Calu3 (cell line): ENCODE results near the gene VPS13D. TPM values are rescaled to one million over a fixed set of nuclear protein-coding genes. Genes with fewer than 3 reads are reported as not detected.

Experiments
- BruUV-seq: library from RNA; stranded (reverse); fragments of 400-500 nt; replicated peaks from 2 replicates; lab custom pipeline; 2021; lab: Mats Ljungman, UMichigan
- CTCF ChIA-PET: fragments of 300-600 bp; sonication (Branson Sonifier 250); formaldehyde crosslinking; loops from one replicate; lab custom pipeline; 2022; ENCODE audit warnings: antibody characterized with exemption; lab: Charles Lee
- DNase-seq: peaks from one replicate; pipeline ENCODE4 v3.0.0; 2022
- H3K27ac Mint-ChIP-seq: one replicate; pipeline ENCODE4 v1.8.0; 2022; ENCODE audit warnings: mixed read lengths; ENCODE audit not compliant: unreplicated experiment
- H3K27me3 Mint-ChIP-seq: one replicate; pipeline ENCODE4 v1.8.0; 2022; ENCODE audit warnings: mixed read lengths; ENCODE audit not compliant: unreplicated experiment
- H3K36me3 Mint-ChIP-seq: one replicate; pipeline ENCODE4 v1.8.0; 2022; ENCODE audit warnings: mild to moderate bottlenecking, moderate library complexity, mixed read lengths; ENCODE audit not compliant: insufficient read depth, unreplicated experiment
- H3K4me1 Mint-ChIP-seq: one replicate; pipeline ENCODE4 v1.8.0; 2022; ENCODE audit warnings: mild to moderate bottlenecking, low read depth, mixed read lengths; ENCODE audit not compliant: unreplicated experiment
- H3K4me3 Mint-ChIP-seq: one replicate; pipeline ENCODE4 v1.8.0; 2022; ENCODE audit warnings: mild to moderate bottlenecking, low read depth, moderate library complexity, mixed read lengths; ENCODE audit not compliant: unreplicated experiment
- H3K9me3 Mint-ChIP-seq: one replicate; pipeline ENCODE4 v1.8.0; 2022; ENCODE audit warnings: low read depth, mixed read lengths; ENCODE audit not compliant: unreplicated experiment
- intact Hi-C: fragments of 100-400 bp; cut with micrococcal nuclease; formaldehyde crosslinking; loops from one replicate; pipeline ENCODE4 v1.10.0; 2022; ENCODE audit not compliant: unreplicated experiment
- total RNA-seq: library from RNA; stranded (reverse); gene quantifications from 2 replicates; pipeline ENCODE4 v1.2.3, GENCODE V29; 2022
- TF ChIP-seq, protein P1 (sequence below): fragments of 200-600 bp; IDR thresholded peaks from one replicate; pipeline ENCODE4 v1.8.0; 2022; ENCODE audit warnings: antibody characterized with exemption; ENCODE audit not compliant: unreplicated experiment

Gene VPS13D
- total RNA-seq, 1 experiment from 2014 or later: 30.6 TPM

GRCh38 chr1:12496154-12496961 is 266.5 kb downstream of the VPS13D start:
- H3K27ac Mint-ChIP-seq: no peak overlapping the region
- H3K4me3 Mint-ChIP-seq: no peak overlapping the region
- H3K9me3 Mint-ChIP-seq: no peaks in the 10 kb centered on the region
- H3K27me3 Mint-ChIP-seq: no peaks in the 10 kb centered on the region
- TF ChIP-seq, protein P1, sequence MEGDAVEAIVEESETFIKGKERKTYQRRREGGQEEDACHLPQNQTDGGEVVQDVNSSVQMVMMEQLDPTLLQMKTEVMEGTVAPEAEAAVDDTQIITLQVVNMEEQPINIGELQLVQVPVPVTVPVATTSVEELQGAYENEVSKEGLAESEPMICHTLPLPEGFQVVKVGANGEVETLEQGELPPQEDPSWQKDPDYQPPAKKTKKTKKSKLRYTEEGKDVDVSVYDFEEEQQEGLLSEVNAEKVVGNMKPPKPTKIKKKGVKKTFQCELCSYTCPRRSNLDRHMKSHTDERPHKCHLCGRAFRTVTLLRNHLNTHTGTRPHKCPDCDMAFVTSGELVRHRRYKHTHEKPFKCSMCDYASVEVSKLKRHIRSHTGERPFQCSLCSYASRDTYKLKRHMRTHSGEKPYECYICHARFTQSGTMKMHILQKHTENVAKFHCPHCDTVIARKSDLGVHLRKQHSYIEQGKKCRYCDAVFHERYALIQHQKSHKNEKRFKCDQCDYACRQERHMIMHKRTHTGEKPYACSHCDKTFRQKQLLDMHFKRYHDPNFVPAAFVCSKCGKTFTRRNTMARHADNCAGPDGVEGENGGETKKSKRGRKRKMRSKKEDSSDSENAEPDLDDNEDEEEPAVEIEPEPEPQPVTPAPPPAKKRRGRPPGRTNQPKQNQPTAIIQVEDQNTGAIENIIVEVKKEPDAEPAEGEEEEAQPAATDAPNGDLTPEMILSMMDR: no peak
- no TSS peak for BruUV-seq
- intact Hi-C loops: no loop called here
- no peaks in the 10 kb centered on the region for H3K4me1 Mint-ChIP-seq
- CTCF ChIA-PET: no interaction called here
- no peaks in the 10 kb centered on the region for H3K36me3 Mint-ChIP-seq
- DNase-seq: no peak

DNA sequence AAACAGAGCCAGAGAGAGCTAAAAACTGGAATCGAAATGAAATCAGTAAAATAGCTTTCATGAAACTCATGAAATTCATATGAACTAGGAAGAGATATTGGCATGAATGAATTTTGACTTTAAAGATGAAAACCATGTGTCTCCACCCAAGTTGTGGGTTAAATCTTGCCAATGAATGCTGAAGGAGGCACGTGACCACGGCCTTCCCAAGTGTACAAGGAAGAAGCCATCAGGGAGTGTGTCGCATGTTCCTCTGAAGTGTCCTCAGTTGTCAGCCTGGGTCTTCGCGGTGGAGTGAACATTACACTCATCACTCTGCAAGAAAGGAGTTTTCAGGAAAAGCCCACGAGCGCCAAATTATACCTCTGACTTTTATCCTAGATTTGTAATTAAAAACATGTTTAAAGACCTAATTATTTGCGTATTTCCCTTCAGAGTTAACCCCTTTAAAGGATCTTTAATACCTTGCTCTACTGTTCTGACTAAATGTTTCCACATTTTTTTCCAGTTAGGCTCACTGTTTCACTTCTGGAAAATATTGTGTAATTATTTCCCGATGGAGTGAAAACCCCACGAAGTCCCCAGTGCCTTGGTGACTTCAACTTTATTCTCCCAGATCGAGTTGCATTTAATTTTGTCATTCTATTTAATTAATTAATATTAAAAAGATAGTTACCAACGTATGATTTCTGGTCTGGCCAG is 269.9 kb downstream of the VPS13D start:
- H3K4me1 Mint-ChIP-seq: no peaks in the 10 kb centered on the region
- TF ChIP-seq, protein P1: no peak
- intact Hi-C loops: no loop called here
- H3K4me3 Mint-ChIP-seq: no peak overlapping the region
- no TSS peak for BruUV-seq
- peaks cover 8% of the 10 kb centered on the region for H3K36me3 Mint-ChIP-seq
- H3K9me3 Mint-ChIP-seq: no peaks in the 10 kb centered on the region
- H3K27me3 Mint-ChIP-seq: no peaks in the 10 kb centered on the region
- no peak for DNase-seq
- H3K27ac Mint-ChIP-seq: no peak overlapping the region
- CTCF ChIA-PET: no interaction called here

- DNase-seq: no peak
- intact Hi-C loops: no loop called here
- CTCF ChIA-PET: interaction anchor here (1.3 kb wide), 1 partner anchor 27 kb away, joined by 3 read pairs; no protein-coding TSS in a partner anchor
Measured at GRCh38 chr1:12501661-12502060, 271.8 kb downstream of the VPS13D start.

GRCh38 chr1:12502336-12503109 is 272.7 kb downstream of the VPS13D start:
- Mint-ChIP-seq H3K27ac (no peak overlapping the region), H3K27me3 (no peaks in the 10 kb centered on the region), H3K4me1 (no peaks in the 10 kb centered on the region), H3K4me3 (no peak overlapping the region), H3K9me3 (no peaks in the 10 kb centered on the region), H3K36me3 (peaks cover 8% of the 10 kb centered on the region)
- no peak for DNase-seq
- BruUV-seq: no TSS peak
- intact Hi-C loops: no loop called here
- CTCF ChIA-PET: no interaction called here
- TF ChIP-seq, protein P1: no peak

More at GRCh38 chr1:12501661-12502060, 271.8 kb downstream of the VPS13D start:
- Mint-ChIP-seq H3K36me3 (peaks cover 8% of the 10 kb centered on the region), H3K4me1 (no peaks in the 10 kb centered on the region), H3K4me3 (no peak overlapping the region), H3K27ac (no peak overlapping the region), H3K9me3 (no peaks in the 10 kb centered on the region), H3K27me3 (no peaks in the 10 kb centered on the region)
- BruUV-seq: no TSS peak
- TF ChIP-seq, protein P1: no peak
